Transverse colon (tissue), 4 donors: Measurements from ENCODE around the gene C5orf34. TPM values are rescaled to one million over a fixed set of nuclear protein-coding genes. Genes with fewer than 3 reads are reported as not detected.

Experiments
- DNase-seq: peaks from one replicate; pipeline ENCODE4 v3.0.0-alpha.2; 2019
- H3K27ac ChIP-seq, 4 donors: fragments of 200-600 bp; sonication (generic); 2 replicates each; pipeline ENCODE4 v1.5.1; 2016 to 2018; ENCODE audit warnings: inconsistent platforms in 4 of 4
- H3K27me3 ChIP-seq: fragments of 200-600 bp; sonication (generic); 2 replicates; pipeline ENCODE4 v1.5.1; 2017; ENCODE audit warnings: inconsistent platforms
- H3K36me3 ChIP-seq, 4 donors: fragments of 200-600 bp; sonication (generic); 2 replicates each; pipeline ENCODE4 v1.5.1; 2017 to 2019; ENCODE audit warnings: inconsistent platforms in 4 of 4
- H3K4me1 ChIP-seq, 4 donors: fragments of 200-600 bp; sonication (generic); 2 replicates each; pipeline ENCODE4 v1.5.1; 2017 to 2020; ENCODE audit warnings: inconsistent platforms in 4 of 4
- H3K4me3 ChIP-seq, 4 donors: fragments of 200-600 bp; sonication (generic); 1 replicate in 1 of 4; 2 replicates in 3 of 4; pipeline versions ENCODE4 v1.5.1 to v1.6.1; 2017 to 2019; ENCODE audit warnings: inconsistent platforms in 4 of 4
- H3K9me3 ChIP-seq, 2 donors: fragments of 200-600 bp; sonication (generic); 2 replicates each; pipeline ENCODE4 v1.5.1; 2017 to 2019; ENCODE audit warnings: inconsistent platforms in 2 of 2
- EP300 ChIP-seq: sonication (generic); formaldehyde crosslinking; IDR thresholded peaks from one replicate; pipeline ENCODE4 v1.6.1; 2017; ENCODE audit warnings: antibody characterized with exemption, low read depth
- POLR2A ChIP-seq: fragments of 450-650 bp; IDR thresholded peaks from one replicate; pipeline ENCODE4 v1.6.1; 2016; ENCODE audit warnings: antibody characterized with exemption, mild to moderate bottlenecking, moderate library complexity
- POLR2AphosphoS5 ChIP-seq, 3 donors: sonication (generic); formaldehyde crosslinking; IDR thresholded peaks; one replicate each; pipeline ENCODE4 v1.6.1; 2016; ENCODE audit warnings: antibody characterized with exemption in 3 of 3
- WGBS, 2 donors: methylation state at CpG; one replicate each; pipeline ENCODE4 v1.1.5; 2018; ENCODE audit warnings: low coverage in 1 of 2; 5-methylcytosine and 5-hydroxymethylcytosine counted together
- in situ Hi-C, 4 donors: fragments of 200-750 bp; cut with MboI; loops; one replicate each; pipeline versions ENCODE4 v1.15.0 to v1.15.1; 2017; ENCODE audit warnings: low sequenced_read_pairs in 3 of 4, low pct_ligation_motif_present in 1 of 4, low pct_unique_long_range_greater_than_20kb in 1 of 4
- intact Hi-C: fragments of 100-400 bp; cut with DNase I; formaldehyde crosslinking; loops from one replicate; pipeline ENCODE4 v1.15.1; 2023; ENCODE audit warnings: low total_unique reads
- total RNA-seq, 4 donors: library from RNA; depleted of rRNA; stranded (reverse); fragments of >200 nt; gene quantifications; one replicate each; pipeline ENCODE4 v1.1.0, GENCODE V29; 2016
- TF ChIP-seq, protein P1 (sequence below), 5 experiments: fragments of 200-600 bp in 3 of 5; fragments of 450-650 bp in 2 of 5; sonication (generic) in 3 of 5; IDR thresholded peaks; 1 replicate in 2 of 5; 2 replicates in 3 of 5; pipeline ENCODE4 v1.5.1; 2016 to 2017; ENCODE audit warnings: antibody characterized with exemption in 5 of 5, inconsistent platforms in 3 of 5, mild to moderate bottlenecking in 2 of 5, moderate library complexity in 1 of 5

C5orf34 gene
- total RNA-seq, 4 donors from 2014 or later: 0.55 to 4.0 (median 3.2) TPM; not detected in 1

- intact Hi-C loops (no loop called here), in situ Hi-C loops (no loop called here)
- no peak for DNase-seq
- Histone ChIP-seq H3K9me3 (no peaks in the 10 kb centered on the region), H3K27ac (no peak overlapping the region), H3K27me3 (no peaks in the 10 kb centered on the region), H3K4me3 (no peak overlapping the region), H3K36me3 (peaks cover 0 to 69% (median 34%) of the 10 kb centered on the region in 4 donors), H3K4me1 (no peaks in the 10 kb centered on the region)
- no peak for TF ChIP-seq POLR2AphosphoS5 (IDR thresholded peaks at IDR 0.05)
- TF ChIP-seq EP300: no peak
- TF ChIP-seq POLR2A: no peak
- TF ChIP-seq, protein P1, sequence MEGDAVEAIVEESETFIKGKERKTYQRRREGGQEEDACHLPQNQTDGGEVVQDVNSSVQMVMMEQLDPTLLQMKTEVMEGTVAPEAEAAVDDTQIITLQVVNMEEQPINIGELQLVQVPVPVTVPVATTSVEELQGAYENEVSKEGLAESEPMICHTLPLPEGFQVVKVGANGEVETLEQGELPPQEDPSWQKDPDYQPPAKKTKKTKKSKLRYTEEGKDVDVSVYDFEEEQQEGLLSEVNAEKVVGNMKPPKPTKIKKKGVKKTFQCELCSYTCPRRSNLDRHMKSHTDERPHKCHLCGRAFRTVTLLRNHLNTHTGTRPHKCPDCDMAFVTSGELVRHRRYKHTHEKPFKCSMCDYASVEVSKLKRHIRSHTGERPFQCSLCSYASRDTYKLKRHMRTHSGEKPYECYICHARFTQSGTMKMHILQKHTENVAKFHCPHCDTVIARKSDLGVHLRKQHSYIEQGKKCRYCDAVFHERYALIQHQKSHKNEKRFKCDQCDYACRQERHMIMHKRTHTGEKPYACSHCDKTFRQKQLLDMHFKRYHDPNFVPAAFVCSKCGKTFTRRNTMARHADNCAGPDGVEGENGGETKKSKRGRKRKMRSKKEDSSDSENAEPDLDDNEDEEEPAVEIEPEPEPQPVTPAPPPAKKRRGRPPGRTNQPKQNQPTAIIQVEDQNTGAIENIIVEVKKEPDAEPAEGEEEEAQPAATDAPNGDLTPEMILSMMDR (IDR thresholded peaks at IDR 0.05): no peak
Observed at GRCh38 chr5:43536972-43537371, 22.0 kb upstream of the C5orf34 start.

- Histone ChIP-seq H3K27me3 (no peaks in the 10 kb centered on the region), H3K27ac (no peak overlapping the region), H3K36me3 (peaks cover 0 to 84% (median 38%) of the 10 kb centered on the region in 4 donors), H3K4me3 (no peak overlapping the region), H3K9me3 (no peaks in the 10 kb centered on the region), H3K4me1 (no peaks in the 10 kb centered on the region)
- TF ChIP-seq, protein P1 (IDR thresholded peaks at IDR 0.05): no peak
- TF ChIP-seq EP300: no peak
- no peak for TF ChIP-seq POLR2A
- no peak for TF ChIP-seq POLR2AphosphoS5 (IDR thresholded peaks at IDR 0.05)
- WGBS, 2 donors: 68 to 69% methylated on average over 2 of the region's 2 CpGs
- in situ Hi-C loops (no loop called here), intact Hi-C loops (no loop called here)
- DNase-seq: no peak
Observed at GRCh38 chr5:43533646-43534045, 18.7 kb upstream of the C5orf34 start.

DNA sequence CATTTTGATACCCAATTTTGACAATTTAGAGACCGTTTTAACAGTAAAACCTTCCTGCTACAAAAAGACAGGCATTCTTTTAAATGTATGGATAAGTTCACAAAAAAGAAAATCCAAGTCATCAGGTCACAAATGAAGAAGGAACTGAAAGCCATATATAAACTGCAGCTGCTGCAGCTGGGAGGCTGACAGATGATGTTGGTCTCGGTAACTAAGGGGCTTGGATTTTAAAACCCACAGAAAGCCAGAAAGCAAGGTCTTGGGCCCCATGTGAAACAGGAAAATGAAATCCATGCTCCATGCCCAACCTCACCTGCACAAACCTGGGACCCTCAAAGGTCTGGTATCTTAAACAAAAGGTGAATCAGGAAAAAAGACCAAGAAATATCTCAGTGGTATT, 15.7 kb upstream of the C5orf34 start:
- in situ Hi-C loops (no loop called here), intact Hi-C loops (no loop called here)
- TF ChIP-seq POLR2A (no peak), EP300 (no peak), POLR2AphosphoS5 (IDR thresholded peaks at IDR 0.05) (no peak)
- TF ChIP-seq, protein P1 (IDR thresholded peaks at IDR 0.05): no peak
- DNase-seq: no peak
- no peaks in the 10 kb centered on the region for H3K27me3 ChIP-seq
- WGBS, 2 donors: 80 to 86% methylated on average over 1 to 2 of the region's 2 CpGs
- peaks cover 0 to 70% (median 37%) of the 10 kb centered on the region in 4 donors for H3K36me3 ChIP-seq
- H3K4me3 ChIP-seq: no peak overlapping the region
- no peaks in the 10 kb centered on the region for H3K4me1 ChIP-seq
- H3K9me3 ChIP-seq: no peaks in the 10 kb centered on the region
- no peak overlapping the region for H3K27ac ChIP-seq

DNA sequence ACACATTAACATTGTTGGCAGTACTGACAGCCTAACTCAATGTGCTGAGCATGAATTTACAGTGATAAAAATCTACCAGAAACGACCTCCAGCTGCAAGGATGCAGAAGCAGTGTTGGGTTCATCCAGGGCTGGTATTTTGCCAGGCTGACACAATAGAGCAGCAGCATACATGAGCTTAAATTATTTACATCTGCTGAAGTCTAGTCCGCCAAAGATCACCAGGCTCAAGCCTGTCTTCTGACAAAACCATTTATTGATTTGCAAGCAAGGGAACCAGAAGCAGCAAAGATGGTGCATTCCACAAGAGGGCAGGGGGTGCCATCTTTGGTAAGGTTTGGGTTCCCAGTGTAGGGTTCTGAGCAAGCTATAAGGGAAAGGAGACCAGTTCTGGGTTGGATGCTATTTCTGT, 8.7 kb upstream of the C5orf34 start:
- Histone ChIP-seq H3K4me1 (no peaks in the 10 kb centered on the region), H3K27ac (no peak overlapping the region), H3K36me3 (peaks cover 0 to 23% (median 8%) of the 10 kb centered on the region in 4 donors), H3K4me3 (no peak overlapping the region), H3K9me3 (no peaks in the 10 kb centered on the region), H3K27me3 (no peaks in the 10 kb centered on the region)
- no peak for DNase-seq
- intact Hi-C loops (no loop called here), in situ Hi-C loops (no loop called here)
- WGBS, 2 donors: 29 to 57% methylated on average over 1 to 2 of the region's 2 CpGs
- TF ChIP-seq POLR2A (no peak), POLR2AphosphoS5 (IDR thresholded peaks at IDR 0.05) (no peak), EP300 (no peak)
- TF ChIP-seq, protein P1 (IDR thresholded peaks at IDR 0.05): no peak
